Measurements from ENCODE around the gene SLC6A4.
"Not testable (repeated sequence)": the region's sequence is repeated elsewhere in the genome, so short reads cannot be mapped to it uniquely, and the experiment has no call there.

The SLC6A4 gene

GRCh38 chr17:30219315-30219714 lies 16.2 kb downstream of the SLC6A4 start:
- no peak for DNase-seq (ENCODE audit: low spot score)

- no peak for DNase-seq (ENCODE audit: low spot score)
Measured at GRCh38 chr17:30218799-30219198, 16.7 kb downstream of the SLC6A4 start.

- no peak for DNase-seq (ENCODE audit: low spot score)
Measured at GRCh38 chr17:30217746-30218245, 17.7 kb downstream of the SLC6A4 start.

GRCh38 chr17:30217054-30217453 lies 18.4 kb downstream of the SLC6A4 start:
- DNase-seq (ENCODE audit: low spot score), result no peak

- DNase-seq (ENCODE audit: low spot score), result no peak
Measured at GRCh38 chr17:30212750-30213149, 22.7 kb downstream of the SLC6A4 start.

- DNase-seq (ENCODE audit: low spot score), result no peak
Measured at GRCh38 chr17:30211371-30211770, 24.1 kb downstream of the SLC6A4 start.

GRCh38 chr17:30210901-30211300 lies 24.6 kb downstream of the SLC6A4 start:
- no peak for DNase-seq (ENCODE audit: low spot score)

GRCh38 chr17:30210366-30210765 lies 25.1 kb downstream of the SLC6A4 start:
- DNase-seq (ENCODE audit: low spot score), result no peak

GRCh38 chr17:30209930-30210329 lies 25.6 kb downstream of the SLC6A4 start:
- no peak for DNase-seq (ENCODE audit: low spot score)

- no peak for DNase-seq (ENCODE audit: low spot score)
Measured at GRCh38 chr17:30208214-30208613, 27.3 kb downstream of the SLC6A4 start.

GRCh38 chr17:30207655-30208054 lies 27.8 kb downstream of the SLC6A4 start:
- DNase-seq (ENCODE audit: low spot score), result no peak

GRCh38 chr17:30203471-30203981 lies 32.0 kb downstream of the SLC6A4 start:
- no peak for DNase-seq (ENCODE audit: low spot score)

- not testable (repeated sequence) for DNase-seq (ENCODE audit: low spot score)
Measured at GRCh38 chr17:30200656-30201055, 34.8 kb downstream of the SLC6A4 start.

- DNase-seq (ENCODE audit: low spot score), result no peak
Measured at GRCh38 chr17:30200106-30200505, 35.4 kb downstream of the SLC6A4 start.

GRCh38 chr17:30199600-30199999 lies 35.9 kb downstream of the SLC6A4 start:
- no peak for DNase-seq (ENCODE audit: low spot score)

- no peak for DNase-seq (ENCODE audit: low spot score)
Measured at GRCh38 chr17:30197416-30197815, 38.1 kb downstream of the SLC6A4 start.

GRCh38 chr17:30196504-30196903 lies 39.0 kb downstream of the SLC6A4 start:
- DNase-seq (ENCODE audit: low spot score), result no peak

- DNase-seq (ENCODE audit: low spot score), result no peak
Measured at GRCh38 chr17:30191072-30191471, 44.4 kb downstream of the SLC6A4 start.

- no peak for DNase-seq (ENCODE audit: low spot score)
Measured at GRCh38 chr17:30188211-30188939, 47.1 kb downstream of the SLC6A4 start.

- no peak for DNase-seq (ENCODE audit: low spot score)
Measured at GRCh38 chr17:30187573-30187972, 47.9 kb downstream of the SLC6A4 start.

- DNase-seq (ENCODE audit: low spot score), result no peak
Measured at GRCh38 chr17:30186761-30187160, 48.7 kb downstream of the SLC6A4 start.

- no peak for DNase-seq (ENCODE audit: low spot score)
Measured at GRCh38 chr17:30176855-30177254, 58.6 kb downstream of the SLC6A4 start.

GRCh38 chr17:30174556-30174955 lies 60.9 kb downstream of the SLC6A4 start:
- DNase-seq (ENCODE audit: low spot score), result no peak

- DNase-seq (ENCODE audit: low spot score), result no peak
Measured at GRCh38 chr17:30173649-30174048, 61.8 kb downstream of the SLC6A4 start.

Data from AG08395 (cell line).